Skin of body (tissue), 2 donors: Measurements from ENCODE around the gene DNAJC30. TPM values are rescaled to one million over a fixed set of nuclear protein-coding genes. Genes with fewer than 3 reads are reported as not detected.
"Not testable (repeated sequence)": the region's sequence is repeated elsewhere in the genome, so short reads cannot be mapped to it uniquely, and the experiment has no call there.

ENCODE experiments used
- DNase-seq: peaks from one replicate; lab custom pipeline; 2025; lab: John Stamatoyannopoulos, UW
- total RNA-seq: library from RNA; depleted of rRNA; stranded (reverse); fragments of >200 nt; gene quantifications from one replicate; pipeline ENCODE4 v1.2.3, GENCODE V29; 2014

The DNAJC30 gene
- total RNA-seq, 1 donor from 2014 or later = 3.4 TPM

DNA sequence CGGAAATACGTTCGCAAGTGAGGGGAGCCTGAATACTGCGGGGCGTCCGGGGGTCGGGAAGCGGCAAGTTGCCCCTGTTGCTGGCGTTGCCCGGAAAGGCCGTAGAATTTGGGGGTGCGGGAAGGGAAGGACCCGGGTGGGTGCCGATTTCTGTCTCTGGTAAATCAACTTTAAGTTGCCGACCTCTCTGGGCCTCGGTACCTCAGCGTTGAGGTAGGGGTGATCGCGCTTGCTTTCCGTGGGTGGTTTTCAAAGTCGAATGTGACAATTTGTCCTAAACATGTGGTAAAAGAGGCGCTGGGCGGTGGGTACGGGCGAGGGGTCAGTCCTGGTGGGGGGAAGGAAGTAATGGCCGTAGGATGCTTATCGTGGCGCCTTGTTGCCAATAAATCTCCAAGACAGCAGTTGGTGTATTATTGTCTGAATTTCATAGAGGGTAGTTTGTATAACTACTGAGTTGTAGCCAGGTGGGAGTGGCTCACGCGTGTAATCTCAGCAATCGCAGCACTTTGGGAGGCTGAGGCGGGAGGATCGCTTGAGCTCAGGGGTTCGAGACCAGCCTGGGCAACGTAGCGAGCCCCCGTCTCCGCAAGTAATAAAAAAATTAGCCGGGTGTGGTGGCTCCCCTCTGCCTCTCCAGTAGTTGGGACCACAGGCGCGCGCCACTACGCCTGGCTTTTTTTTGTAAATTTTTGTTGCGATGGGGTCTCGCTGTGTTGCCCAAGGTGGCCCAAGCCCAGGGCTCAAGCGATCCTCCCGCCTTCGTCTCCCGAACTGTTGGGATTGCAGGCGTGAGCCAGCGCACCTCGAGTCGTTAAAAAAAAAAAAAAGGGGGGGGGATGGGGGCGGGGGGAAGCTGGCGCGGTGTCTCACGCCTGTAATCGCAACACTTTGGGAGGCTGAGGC lies 788 bp upstream of the DNAJC30 start:
- no peak for DNase-seq

DNA sequence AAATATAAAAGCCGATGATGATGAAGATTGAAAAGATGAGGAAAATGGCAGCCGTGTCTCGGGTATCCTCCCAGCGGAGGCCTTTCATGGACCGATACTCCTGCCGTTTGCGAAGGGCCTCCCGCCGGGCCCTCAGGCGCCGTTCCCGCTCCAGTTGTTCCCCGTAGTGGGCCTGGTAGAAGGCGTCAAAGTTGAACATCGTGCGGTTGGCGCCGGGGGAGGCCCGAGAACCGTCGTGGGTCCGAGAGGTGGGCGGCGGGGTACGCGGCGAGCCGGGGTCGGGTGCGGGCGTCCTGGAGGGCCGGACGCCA lies 553 bp downstream of the DNAJC30 start:
- DNase-seq = no peak

DNA sequence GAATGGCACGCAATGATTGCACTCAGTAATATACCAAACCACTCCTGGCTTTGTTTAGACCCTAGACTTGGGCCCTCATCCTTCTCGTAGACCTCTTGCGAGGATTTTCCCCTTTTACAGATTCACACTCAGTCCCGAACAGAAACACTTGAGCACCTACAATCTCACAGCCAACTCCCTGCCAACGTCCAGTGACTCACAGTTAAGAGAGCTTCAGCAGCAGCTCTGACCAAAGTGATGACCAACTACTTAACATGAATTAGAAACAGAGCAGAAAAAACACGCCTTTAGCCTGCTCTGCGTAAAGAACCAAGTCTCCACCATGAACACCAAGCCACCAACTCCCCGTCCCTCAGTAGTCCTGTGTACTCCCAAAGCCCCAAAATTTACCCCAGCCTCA lies 2.2 kb downstream of the DNAJC30 start:
- no peak for DNase-seq

DNA sequence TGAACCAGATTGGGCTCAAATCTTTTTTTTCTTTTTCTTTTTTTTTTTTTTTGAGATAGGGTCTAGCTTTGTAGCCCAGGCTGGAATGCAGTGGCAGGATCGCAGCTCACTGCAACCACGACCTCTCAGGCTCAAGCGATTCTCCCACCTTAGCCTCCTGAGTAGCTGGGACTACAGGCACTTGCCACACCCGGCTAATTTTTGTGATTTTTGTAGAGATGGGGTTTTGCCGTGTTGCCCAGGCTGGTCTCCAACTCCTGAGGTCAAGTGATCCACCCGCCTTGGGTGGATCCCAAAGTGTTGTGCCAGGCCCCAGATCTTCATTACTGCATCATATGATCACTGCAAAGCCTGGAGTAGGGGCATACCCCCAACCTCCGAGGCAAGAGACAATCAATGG lies 2.8 kb downstream of the DNAJC30 start:
- no peak for DNase-seq

DNA sequence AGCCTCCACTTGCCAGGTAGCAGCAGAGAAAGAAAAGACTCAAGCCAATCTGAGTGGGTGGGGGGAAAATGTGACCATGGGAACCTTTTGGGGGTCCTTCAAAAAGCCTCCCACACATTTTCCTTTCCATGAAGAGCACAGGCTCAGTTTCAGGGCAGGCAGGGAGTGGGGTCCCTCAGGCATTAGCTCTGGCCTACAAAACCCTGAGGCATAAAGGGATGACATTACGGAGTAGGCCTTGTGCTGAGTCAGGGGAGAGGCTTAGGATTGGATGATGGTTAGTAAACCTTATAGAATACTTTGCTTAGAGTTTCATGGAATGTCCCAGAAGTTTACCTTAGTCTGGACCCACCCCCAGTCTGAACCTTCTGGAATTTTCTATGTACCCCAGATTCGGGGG lies 3.5 kb downstream of the DNAJC30 start:
- no peak for DNase-seq

DNA sequence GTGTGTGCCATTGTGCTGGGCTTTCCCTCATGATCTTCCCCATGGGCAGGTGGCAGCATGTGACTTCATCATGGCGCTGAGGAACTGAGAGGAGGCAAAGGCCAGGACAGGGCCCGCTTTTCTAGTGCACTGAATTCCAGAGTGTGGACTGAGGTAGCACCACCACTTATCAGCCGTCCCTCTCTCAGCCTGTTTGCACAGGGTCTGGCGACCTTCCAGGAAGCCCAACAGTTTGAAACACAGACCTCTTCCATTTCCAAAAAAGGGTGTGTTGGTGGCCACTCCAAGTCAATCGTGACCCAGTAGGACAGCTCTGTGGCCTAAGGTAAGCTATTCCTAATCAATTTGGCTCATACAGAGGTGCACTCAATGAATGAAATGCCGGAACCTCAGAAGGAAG lies 4.4 kb downstream of the DNAJC30 start:
- DNase-seq = no peak

DNA sequence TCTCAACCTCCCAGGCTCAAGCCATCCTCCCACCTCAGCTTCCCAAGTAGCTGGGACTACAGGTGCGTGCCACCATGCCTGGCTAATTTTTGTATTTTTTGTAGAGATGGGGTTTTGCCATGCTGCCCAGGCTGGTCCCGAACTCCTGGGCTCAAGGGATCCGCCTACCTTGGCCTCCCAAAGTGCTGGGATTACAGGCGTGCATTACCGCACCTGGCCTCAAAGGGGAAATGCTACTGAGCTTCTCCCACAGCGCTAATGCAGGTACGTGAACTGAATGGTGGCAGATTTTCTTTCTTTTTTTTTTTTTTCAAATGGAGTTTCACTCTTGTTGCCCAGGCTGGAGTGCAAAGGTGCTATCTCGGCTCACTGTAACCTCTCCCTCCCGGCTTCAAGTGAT lies 7.2 kb downstream of the DNAJC30 start:
- not testable (repeated sequence) for DNase-seq

DNA sequence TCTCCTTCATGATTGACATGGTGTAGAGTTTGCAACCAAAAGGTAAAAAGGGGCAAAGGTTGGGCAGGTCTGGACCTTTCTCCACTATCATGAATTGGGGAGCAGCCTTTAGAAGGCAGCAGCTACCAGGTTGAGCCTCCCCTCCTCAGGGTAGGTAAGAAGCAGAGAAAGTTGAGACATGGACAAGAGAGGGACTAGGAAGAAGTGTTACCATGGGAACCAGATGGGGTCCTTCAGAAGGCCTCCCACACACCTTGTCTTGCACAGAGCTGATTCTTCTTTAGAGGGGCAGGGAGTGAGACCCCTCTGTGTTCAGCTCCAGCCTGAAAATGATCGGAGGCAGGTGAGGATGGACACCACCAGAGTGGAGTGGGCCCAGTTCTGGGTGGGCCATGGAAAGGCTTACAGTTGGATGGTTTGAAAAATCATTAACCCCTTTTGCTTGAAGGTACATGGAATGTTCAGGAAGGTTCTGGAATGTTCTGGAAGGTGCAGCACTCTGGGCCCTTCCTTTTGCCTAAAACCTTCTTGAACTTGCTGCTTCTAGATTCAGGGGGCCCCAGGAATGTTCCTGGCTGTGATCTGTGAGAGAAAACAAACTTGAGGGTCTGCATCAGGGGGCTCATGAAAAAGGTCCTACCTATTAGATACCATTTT lies 8.7 kb downstream of the DNAJC30 start:
- DNase-seq = no peak

DNA sequence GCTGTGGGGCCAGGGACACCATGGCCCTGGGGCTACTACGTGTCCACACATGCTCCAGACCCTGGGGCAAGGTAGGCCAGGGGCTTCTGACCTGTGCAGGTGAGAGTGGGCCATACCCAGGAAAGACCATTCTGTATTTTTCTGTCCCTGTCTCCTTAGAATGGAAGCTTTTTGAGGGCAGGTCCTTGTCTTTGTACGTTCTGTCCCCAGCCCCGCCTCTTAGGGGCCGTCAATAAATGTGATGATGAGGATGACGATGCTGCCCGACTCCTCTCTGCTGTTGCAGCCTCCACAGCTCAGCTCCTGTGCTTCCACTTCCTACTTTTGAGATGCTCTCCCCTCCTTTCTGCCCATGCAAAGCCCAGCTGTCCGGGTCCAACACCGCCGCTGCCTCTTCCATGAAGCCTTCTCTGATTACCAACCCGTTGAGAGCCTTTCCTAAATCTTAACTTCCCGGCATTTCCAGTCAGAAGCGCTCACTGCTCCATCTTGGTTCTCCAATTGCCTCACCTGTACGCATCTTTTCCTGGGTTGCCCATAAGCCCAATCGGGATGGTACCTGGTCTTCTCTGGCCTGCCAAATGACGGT lies 11.3 kb downstream of the DNAJC30 start:
- no peak for DNase-seq

DNA sequence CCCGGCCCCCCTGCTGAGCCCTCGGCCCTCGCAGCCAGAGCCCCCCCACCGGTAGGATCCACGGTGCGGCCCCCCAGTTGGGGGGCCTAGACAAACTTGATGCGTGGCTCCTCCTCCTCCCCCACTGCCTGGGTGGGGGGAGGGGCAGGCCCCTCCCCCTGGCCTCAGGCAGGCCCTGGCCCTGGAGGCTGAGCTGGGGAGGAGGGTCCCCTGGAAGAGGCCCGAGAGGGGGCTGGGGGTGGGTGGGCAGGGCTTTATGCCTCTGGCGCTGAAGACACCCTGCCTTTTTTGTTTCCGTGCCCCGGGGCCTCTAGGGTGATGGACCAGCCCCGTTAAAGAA lies 12.0 kb downstream of the DNAJC30 start:
- no peak for DNase-seq

DNA sequence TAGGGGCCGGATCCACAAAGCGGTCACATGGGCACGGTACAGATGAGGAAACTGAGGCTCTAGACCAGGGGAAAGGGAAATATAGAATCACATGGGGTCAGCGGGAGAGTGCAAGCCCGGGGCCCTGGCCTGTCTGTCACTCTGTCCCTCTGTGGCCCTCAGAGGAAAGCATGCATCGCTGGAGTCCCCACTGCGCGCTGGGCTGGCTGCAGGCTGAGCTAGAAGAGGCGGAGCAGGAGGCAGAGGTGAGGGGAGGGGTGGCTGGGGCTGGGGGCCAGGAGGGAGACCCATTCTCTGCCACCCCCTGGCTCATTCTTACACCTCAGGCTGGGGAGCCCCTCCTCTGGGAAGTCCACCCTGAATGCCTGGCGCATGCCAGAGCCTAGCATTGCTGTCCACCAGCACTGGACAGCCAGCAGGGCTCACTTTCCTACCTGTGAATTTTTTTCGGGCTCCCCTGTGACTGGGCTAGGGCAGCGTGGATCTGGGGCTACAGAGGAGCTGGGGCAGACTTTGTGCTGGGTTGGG lies 13.3 kb downstream of the DNAJC30 start:
- DNase-seq = no peak

DNA sequence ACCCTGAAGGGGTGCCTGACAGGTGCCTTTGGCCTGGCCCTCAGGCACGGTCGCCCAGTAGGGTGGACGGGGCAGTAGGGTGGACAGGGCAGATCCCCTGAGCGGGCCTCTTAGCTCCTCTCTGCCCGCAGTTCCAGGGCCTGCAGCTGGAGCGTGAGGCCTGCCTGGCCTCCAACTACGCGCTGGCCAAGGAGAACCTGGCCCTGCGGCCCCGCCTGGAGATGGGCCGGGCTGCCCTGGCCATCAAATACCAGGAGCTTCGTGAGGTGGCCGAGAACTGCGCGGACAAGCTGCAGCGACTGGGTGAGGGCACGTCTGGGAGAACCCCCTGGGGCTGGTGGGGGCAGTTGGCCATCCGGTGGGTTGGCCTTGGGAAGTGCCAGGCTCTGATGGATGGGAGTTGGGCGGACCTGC lies 14.0 kb downstream of the DNAJC30 start:
- DNase-seq = no peak

DNA sequence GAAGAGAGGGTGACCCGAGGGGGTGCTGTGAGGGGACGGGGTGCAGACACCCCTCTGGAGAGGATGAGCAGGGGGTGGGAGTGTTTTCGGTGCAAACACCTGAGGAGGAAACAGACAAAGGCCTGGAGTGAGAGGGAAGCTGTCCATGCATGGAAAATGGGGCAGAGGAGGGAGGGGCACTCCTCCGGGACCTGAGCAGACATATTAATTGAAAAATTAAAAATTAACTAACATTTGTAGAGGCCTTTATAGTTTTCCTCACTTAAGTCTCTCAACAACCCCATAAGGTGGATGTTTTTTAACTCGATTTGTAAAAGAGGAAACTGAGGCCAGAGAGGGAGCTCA lies 14.4 kb downstream of the DNAJC30 start:
- DNase-seq = no peak

DNA sequence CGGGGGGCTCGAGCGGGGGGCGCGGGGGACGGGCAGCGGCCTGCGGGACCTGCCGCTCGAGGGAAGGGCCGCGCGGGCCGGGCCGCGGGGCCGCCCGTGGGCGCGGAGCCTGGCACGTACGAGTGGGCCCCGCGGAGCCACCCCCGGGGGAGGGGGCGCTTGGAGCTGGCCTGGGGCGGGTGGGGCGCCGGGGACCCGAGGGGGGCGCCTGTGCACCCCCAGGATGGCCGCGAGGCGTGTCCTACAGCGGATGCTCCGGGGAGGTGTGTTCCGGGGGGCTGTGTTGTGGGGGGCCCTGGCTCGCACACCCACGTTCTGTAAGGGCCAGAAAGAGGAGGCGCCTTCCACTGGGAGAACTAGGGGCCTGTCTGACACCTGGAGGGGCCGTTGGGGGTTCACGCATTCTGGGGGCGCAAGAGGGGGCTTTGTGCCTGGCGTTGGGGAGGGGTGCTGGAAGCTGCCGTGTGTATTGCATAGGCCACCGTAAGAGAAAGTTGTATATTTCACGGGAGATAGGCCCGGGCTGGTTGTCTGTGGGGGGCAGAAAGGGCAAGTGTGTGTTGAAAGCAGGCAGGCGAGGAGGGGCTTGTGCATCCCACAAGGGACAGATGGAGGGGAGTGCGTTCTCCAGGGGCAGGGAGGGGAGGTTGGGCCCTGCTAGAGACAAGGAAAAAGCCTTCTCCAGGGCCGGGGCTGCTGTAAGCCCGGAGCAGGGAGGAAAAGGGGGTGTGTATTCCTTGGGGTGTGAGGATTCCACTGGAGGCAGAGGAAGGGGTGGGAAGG lies 15.0 kb downstream of the DNAJC30 start:
- DNase-seq = no peak

DNA sequence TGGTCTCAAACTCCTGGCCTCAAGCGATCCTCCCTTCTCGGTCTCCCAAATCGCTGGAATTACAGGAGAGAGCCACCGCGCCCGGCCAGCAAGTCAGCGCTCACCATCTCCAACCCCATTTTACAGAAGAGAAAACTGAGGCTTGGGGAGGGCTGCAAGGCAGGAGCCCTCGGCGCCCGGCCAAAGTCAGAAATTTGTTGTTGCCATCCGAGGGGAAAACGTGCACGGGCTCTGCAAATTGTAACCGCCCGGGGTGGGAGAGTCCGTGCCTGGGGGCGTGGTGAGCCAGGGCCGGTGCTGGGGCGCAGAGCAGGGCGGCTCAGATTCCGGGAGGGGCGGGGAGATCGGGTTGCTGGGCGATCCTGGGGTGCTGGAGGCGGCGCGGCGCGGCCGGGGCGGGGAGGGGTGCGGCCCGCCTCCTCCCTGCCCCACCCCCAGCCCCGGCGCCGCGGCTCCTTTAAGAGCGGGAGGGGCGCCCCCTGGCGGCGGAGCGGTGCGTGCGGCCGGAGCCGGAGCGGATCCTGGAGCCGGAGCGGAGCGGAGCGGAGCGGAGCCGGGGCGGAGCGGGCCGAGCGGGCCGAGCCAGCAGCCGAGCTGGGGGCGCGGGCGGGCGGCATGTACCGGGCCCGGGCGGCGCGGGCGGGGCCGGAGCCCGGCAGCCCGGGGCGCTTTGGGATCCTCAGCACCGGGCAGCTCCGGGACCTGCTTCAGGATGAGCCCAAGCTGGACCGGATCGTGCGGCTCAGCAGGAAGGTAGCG lies 15.7 kb downstream of the DNAJC30 start, which contains the start of gene VPS37D:
TSS of gene VPS37D (plus strand) at position 488 of the 759 bp plus-strand sequence. CDS start at position 616, 128 bp downstream.
- peak; percentile 63 for DNase-seq

DNA sequence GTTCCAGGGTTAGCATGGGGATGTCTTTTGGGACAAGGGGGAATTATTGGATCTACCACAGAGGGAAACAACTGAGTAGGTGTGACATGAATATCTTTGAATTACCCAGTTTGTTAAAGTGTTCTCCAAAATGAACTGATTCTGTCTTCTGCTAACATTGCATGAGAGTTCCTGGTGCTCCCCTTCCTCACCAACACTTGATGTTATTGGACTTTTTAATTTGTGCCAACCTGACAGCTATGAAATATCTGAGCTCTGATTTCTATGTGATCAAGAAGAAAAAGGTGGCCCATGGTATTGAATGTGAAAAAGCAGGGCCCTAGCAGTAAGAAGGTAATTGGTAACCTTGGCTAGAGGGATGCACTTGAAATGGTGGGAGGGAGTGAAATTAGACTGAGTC lies 20.2 kb downstream of the DNAJC30 start:
- DNase-seq = no peak

DNA sequence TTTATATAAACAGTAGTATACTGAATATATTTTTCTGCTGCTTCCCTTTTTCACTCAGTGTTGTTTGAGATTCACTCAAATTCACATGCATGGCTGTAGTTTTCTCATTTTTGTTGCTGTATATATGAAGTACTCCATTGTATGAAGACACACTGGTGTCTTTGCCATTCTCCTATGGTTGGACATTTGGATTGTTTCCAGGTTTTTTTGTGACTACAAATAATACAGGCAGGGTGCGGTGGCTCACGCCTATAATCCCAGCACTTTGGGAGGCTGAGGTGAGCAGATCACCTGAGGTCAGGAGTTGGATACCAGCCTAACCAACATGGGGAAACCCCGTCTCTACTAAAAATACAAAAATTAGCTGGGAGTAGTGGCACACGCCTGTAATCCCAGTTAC lies 22.7 kb downstream of the DNAJC30 start:
- DNase-seq = not testable (repeated sequence)

DNA sequence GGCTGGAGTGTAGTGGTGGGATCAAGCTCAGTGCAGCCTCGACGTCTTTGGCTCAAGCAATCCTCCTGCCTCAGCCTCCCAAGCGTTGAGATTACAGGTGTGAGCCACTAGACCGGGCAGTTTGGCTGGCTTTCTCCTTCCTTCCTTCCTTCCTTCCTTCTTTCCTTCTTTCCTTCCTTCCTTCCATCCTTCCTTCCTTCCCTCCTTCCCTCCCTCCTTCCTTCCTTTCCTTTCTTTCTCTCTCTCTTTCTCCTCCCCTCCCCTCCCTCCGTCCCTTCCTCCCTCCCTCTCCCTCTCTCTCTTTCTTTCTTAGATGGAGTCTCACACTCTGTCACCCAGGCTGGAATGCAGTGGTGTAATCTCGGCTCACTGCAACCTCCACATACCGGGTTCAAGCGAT lies 23.3 kb downstream of the DNAJC30 start:
- no peak for DNase-seq

DNA sequence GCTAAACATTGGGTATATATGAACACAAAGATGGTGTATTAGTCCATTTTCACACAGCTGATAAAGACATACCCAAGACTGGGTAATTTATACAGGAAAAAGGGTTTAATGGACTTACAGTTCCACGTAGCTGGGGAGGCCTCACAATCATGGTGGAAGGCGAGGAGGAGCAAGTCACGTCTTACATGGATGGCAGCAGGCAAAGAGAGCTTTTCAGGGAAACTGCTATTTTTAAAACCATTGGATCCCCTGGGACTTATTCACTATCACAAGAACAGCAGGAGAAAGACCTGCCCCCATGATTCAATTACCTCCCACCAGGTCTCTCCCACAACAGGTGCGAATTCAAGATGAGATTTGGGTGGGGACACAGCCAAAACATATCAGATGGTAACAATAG lies 27.9 kb downstream of the DNAJC30 start:
- not testable (repeated sequence) for DNase-seq

DNA sequence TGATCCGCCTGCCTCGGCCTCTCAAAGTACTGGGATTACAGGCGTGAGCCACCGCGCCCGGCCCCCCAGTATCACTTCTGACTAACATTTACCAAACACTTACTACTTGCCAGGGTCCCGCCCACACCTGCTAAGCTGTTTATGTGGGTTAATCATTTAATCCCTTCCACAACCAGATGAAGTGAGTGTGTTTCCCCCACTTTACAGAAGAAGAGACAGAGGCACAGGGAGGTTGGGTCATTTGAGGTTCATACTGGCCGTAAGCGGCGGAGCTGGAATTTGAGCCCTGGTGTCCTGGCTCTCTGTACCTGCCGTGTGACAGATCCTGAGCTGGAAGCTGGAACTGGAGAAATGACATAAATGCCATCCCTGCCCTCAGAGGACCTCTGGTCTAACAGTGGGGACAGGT lies 30.7 kb downstream of the DNAJC30 start:
- no peak for DNase-seq

DNA sequence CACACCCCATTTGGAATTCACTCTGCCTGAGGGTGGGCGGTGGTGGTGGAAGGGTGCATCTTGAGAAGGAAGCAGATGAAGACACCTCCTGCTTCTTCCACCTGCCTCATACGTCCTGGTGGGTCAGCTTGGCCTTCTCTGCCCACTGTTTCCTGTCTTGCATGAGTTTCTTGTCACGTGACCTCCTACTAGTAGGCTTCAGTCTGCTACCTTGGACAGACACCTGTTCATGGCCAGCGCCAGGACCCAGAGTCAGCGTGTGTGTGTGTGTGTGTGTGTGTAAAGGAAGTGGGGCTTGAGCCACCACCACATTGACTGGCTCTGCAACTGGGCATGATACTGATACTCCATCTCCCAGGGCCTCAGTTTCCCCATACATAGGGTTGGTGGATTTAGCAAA lies 32.7 kb downstream of the DNAJC30 start:
- no peak for DNase-seq
